GM20000 (cell line): ENCODE data around the gene GATA5.

Experiments
- DNase-seq: peaks from one replicate; pipeline ENCODE4 v3.0.0; 2012; ENCODE audit warnings: low spot score
- TF ChIP-seq, protein P1 (sequence below): IDR thresholded peaks from 2 replicates; pipeline ENCODE4 v1.5.1; 2012; ENCODE audit warnings: mild to moderate bottlenecking, control low read depth; ENCODE audit errors: extremely low read depth, missing control alignments

The GATA5 gene

DNA sequence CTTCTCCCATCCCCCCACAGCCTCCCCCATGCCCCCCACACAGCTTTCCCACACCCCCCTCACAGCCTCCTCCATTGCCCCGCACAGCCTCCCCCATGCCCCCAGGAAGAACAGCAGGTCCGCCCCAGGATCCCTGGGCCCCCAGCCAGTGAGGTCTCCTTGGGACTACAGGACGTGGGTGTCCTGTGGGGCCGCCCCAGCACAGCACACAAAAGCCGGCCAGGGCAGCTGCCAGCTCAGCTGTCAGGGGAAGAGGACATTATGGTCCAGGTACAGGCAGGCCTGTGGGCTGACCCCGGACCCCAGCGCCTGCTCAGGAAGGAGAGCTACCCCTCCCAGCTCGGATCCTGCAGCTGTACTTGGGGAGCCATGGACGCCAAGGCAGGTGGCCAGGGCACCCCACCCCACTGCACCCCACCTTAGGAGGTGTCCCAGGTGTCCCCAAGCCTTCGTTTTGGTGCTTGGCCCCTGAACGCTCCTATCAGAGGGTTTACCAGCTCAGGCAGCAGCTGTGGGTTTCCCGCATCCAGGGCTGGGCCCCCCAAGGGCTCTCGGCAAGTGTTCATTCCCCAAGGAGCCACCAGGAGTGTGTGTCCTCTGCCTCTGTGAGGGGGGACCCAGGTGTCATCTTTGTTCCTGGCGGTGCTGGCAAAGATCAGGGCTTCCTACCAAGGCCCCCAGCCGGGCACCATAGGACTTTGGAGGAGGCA lies 42.3 kb upstream of the GATA5 start:
- no peak for DNase-seq
- TF ChIP-seq, protein P1, sequence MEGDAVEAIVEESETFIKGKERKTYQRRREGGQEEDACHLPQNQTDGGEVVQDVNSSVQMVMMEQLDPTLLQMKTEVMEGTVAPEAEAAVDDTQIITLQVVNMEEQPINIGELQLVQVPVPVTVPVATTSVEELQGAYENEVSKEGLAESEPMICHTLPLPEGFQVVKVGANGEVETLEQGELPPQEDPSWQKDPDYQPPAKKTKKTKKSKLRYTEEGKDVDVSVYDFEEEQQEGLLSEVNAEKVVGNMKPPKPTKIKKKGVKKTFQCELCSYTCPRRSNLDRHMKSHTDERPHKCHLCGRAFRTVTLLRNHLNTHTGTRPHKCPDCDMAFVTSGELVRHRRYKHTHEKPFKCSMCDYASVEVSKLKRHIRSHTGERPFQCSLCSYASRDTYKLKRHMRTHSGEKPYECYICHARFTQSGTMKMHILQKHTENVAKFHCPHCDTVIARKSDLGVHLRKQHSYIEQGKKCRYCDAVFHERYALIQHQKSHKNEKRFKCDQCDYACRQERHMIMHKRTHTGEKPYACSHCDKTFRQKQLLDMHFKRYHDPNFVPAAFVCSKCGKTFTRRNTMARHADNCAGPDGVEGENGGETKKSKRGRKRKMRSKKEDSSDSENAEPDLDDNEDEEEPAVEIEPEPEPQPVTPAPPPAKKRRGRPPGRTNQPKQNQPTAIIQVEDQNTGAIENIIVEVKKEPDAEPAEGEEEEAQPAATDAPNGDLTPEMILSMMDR = no peak

GRCh38 chr20:62517168-62517567 lies 41.4 kb upstream of the GATA5 start:
- TF ChIP-seq, protein P1 = no peak
- DNase-seq = no peak

- no peak for DNase-seq
- TF ChIP-seq, protein P1 = no peak
Measured at GRCh38 chr20:62516338-62516737, 40.5 kb upstream of the GATA5 start.

DNA sequence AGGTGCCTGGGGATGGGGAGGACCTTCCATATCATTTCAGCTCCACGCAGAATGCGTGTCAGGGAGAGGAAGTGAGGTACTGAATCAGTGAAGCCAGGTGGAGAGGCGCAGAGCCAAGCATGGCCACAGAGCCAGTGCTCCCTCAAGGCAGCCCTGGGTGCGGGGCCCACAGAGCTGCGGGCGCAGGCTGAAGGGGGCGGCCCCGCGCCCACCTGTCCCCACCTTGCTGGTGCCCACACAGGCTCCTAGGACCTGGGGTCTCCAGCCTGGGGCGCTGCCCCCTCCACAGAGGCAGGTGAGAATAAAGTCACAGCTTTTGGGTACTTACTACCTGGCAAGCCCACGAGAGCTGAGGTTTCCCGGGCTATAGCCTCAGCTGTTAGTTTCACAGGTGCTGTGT lies 40.0 kb upstream of the GATA5 start:
- TF ChIP-seq, protein P1 = no peak
- no peak for DNase-seq

- no peak for DNase-seq
- TF ChIP-seq, protein P1 = no peak
Measured at GRCh38 chr20:62515280-62515679, 39.5 kb upstream of the GATA5 start.

DNA sequence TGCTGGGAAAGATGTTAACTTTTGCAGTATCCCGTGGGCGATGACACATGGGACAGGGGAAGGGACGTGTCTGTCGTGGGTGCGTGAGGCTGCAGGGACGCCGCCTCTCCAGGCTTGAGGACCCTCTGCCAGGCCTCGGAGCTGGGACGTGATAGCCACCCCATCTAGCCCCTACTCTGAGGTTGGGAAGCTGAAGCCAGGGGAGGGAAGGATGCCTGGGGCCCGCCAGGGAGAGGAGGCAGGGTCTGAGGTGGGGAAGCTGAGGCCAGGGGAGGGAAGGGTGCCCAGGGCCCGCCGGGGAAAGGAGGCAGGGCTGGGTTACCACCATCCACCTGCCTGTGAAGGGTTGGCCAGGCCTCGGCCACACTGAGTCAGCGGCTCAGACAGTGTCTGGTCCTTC lies 38.2 kb upstream of the GATA5 start:
- DNase-seq = no peak
- TF ChIP-seq, protein P1 = no peak

GRCh38 chr20:62511915-62512610 lies 36.3 kb upstream of the GATA5 start:
- no peak for DNase-seq
- TF ChIP-seq, protein P1 = no peak
